SJSA1 (cell line): ENCODE measurements around the gene KANSL1. TPM values are rescaled to one million over a fixed set of nuclear protein-coding genes. Genes with fewer than 3 reads are reported as not detected.
"Not testable (repeated sequence)": the region's sequence is repeated elsewhere in the genome, so short reads cannot be mapped to it uniquely, and the experiment has no call there.

Experiments
- DNase-seq, 2 experiments: peaks; one replicate each; pipeline ENCODE4 v3.0.0-alpha.2; 2015 to 2020; ENCODE audit warnings: low spot score in 2 of 2, low read depth in 1 of 2
- H3K27ac ChIP-seq: fragments of 250-450 bp; sonication (Bioruptor Pico); 2 replicates; pipeline ENCODE4 v1.5.1; 2020; ENCODE audit warnings: mild to moderate bottlenecking, moderate library complexity
- H3K27me3 ChIP-seq: fragments of 250-450 bp; sonication (Bioruptor Pico); replicated peaks from 2 replicates; pipeline ENCODE4 v1.5.1; 2020; ENCODE audit warnings: mild to moderate bottlenecking, moderate library complexity
- H3K36me3 ChIP-seq: fragments of 250-450 bp; sonication (Bioruptor Pico); 2 replicates; pipeline ENCODE4 v1.5.1; 2020; ENCODE audit warnings: mild to moderate bottlenecking
- H3K4me1 ChIP-seq: fragments of 250-450 bp; sonication (Bioruptor Pico); replicated peaks from 2 replicates; pipeline ENCODE4 v1.6.1; 2021; ENCODE audit warnings: mild to moderate bottlenecking
- H3K4me3 ChIP-seq: fragments of 250-450 bp; sonication (Bioruptor Pico); 2 replicates; pipeline ENCODE4 v1.5.1; 2020; ENCODE audit warnings: mild to moderate bottlenecking
- H3K9me3 ChIP-seq: fragments of 250-450 bp; sonication (Bioruptor Pico); replicated peaks from 2 replicates; pipeline ENCODE4 v1.5.1; 2020; ENCODE audit warnings: mild to moderate bottlenecking
- total RNA-seq: library from RNA; depleted of rRNA; stranded (reverse); fragments of >200 nt; shearing (Covaris generic); gene quantifications from 2 replicates; pipeline ENCODE4 v1.2.3, GENCODE V29; 2014

KANSL1 gene
- total RNA-seq, 1 experiment from 2014 or later = 37.9 TPM

DNA sequence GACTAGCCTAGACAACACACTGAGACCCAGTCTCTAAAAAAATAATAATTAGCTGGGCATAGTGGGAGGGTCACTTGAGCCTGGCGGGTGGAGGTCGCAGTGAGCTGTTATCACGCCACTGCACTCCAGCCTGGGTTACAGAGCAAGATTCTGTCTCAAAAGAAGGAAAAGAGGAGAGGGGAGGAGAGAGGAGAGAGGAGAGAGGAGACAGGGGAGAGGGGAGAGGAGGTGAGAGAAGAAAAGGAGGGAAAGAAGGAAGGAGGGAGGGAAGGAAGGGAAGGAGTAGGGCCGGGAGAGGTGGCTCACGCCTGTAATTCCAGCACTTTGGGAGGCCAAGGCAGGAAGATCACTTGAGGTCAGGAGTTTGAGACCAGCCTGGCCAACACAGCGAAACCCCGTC is 9.8 kb downstream of the KANSL1 start:
- not testable (repeated sequence) for DNase-seq, H3K4me3 ChIP-seq, H3K27me3 ChIP-seq, H3K27ac ChIP-seq, H3K9me3 ChIP-seq
- peaks cover 15% of the 10 kb centered on the region for H3K36me3 ChIP-seq
- H3K4me1 ChIP-seq = peaks cover 12% of the 10 kb centered on the region

DNA sequence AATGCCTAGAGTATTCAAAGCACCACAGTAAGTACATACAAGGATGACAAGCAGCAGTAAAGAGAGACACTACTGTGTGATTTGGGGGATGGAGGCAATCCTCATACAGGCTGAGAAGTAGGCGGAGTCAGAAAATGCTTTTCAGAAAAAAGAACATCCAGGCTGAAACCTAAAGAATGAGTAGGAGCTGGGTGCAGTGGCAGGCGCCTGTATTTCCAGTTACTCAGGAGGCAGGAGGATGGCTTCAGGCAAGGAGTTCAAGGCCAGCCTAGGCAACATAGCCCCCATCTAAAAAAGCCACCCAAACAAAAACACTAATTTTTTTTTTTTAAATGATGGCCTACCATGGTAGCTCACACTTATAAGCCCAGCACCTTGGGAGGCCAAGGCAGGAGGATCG is 10.3 kb downstream of the KANSL1 start:
- Histone ChIP-seq H3K36me3 (peaks cover 11% of the 10 kb centered on the region), H3K27ac (no peak overlapping the region), H3K4me3 (no peak overlapping the region), H3K9me3 (no peaks in the 10 kb centered on the region), H3K4me1 (peaks cover 13% of the 10 kb centered on the region), H3K27me3 (no peaks in the 10 kb centered on the region)
- no peak for DNase-seq

DNA sequence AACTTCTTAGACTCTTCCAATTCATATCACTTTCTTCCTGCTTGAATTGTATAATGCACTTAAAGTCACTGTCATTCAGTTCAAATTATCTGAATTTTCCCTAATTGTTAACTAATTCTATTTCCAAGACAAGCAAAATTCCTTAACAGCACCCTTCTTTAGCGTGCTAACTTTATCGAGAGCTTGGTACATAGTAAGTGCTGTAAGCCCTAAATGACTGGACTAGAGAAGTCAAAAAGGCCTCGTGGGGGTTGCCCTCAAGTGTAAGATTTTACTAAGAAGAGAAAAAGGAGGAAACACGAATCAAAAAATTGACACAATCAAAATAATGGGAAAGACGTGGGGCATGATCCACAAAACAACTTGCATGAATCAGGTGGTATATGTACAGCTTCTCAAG is 11.3 kb downstream of the KANSL1 start:
- peaks cover 8% of the 10 kb centered on the region; the same call in 1 of the 2 replicates for H3K36me3 ChIP-seq
- no peaks in the 10 kb centered on the region for H3K27me3 ChIP-seq
- no peak overlapping the region for H3K4me3 ChIP-seq
- peaks cover 15% of the 10 kb centered on the region for H3K4me1 ChIP-seq
- no peak overlapping the region for H3K27ac ChIP-seq
- no peaks in the 10 kb centered on the region for H3K9me3 ChIP-seq
- no peak for DNase-seq

DNA sequence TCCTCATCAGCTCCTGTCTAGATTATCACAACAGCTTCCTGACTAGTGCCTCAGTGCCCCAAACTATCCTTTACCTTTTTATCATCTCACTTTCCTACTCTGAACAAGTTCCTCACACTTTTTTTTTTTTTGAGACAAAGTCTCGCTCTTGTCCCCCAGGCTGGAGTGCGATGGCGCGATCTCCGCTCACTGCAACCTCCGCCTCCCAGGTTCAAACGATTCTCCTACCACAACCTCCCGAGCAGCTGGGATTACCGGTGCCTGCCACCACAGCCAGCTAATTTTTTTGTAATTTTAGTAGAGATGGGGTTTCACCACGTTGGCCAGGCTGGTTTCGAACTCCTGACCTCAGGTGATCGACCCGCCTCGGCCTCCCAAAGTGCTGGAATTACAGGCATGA is 11.9 kb downstream of the KANSL1 start:
- not testable (repeated sequence) for H3K27ac ChIP-seq, H3K27me3 ChIP-seq, H3K9me3 ChIP-seq, H3K4me3 ChIP-seq, H3K36me3 ChIP-seq, DNase-seq
- H3K4me1 ChIP-seq = peaks cover 17% of the 10 kb centered on the region

DNA sequence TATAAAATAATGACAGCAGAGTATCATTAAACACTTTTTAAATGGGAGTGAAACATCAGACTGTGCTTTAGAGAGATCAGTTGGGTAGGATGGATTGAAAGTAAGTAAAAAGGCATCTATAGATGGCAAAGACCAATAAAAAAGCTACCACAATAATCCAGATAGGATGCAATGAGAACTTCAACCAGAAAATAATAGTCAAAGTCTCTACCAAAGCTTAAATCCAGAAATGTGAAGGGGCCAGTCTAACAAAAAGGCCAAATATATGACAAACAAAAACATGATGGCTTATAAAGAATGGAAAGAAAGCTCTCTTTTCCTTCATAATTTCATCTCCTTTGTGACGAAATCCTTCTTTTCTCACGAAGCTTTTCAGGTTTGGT is 12.3 kb downstream of the KANSL1 start:
- no peaks in the 10 kb centered on the region for H3K9me3 ChIP-seq
- H3K4me3 ChIP-seq = no peak overlapping the region
- no peak for DNase-seq
- peaks cover 7% of the 10 kb centered on the region; the same call in 1 of the 2 replicates for H3K36me3 ChIP-seq
- peaks cover 17% of the 10 kb centered on the region for H3K4me1 ChIP-seq
- no peak overlapping the region for H3K27ac ChIP-seq
- no peaks in the 10 kb centered on the region for H3K27me3 ChIP-seq

DNA sequence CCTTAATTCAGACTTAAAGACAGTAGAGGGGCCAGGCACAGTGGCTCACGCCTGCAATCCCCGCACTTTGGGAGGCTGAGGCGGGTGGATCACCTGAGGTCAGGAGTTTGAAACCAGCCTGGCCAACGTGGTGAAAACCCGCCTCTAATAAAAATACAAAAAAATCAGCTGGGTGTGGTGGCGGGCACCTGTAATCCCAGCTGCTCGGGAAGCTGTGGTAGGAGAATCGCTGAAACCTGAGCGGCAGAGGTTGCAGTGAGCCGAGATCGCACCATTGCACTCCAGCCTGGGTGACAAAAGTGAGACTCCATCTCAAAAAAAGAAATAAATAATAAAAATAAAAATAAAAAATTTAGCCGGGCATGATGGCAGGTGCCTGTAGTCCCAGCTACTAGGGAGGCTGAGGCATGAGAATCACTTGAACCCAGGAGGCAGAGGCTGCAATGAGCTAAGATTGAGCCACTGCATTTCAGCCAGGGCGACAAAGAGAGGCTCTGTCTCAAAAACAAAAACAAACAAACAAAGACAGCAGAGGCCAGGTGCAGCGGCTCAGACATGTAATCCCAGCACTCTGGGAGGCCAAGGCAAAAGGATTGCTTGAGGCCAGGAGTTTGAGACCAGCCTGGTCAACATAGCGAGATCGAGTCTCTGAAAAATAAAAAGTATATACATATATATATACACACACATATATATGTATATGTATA is 12.9 kb downstream of the KANSL1 start:
- not testable (repeated sequence) for H3K27me3 ChIP-seq, DNase-seq, H3K4me3 ChIP-seq, H3K36me3 ChIP-seq, H3K27ac ChIP-seq, H3K9me3 ChIP-seq
- peaks cover 17% of the 10 kb centered on the region for H3K4me1 ChIP-seq

DNA sequence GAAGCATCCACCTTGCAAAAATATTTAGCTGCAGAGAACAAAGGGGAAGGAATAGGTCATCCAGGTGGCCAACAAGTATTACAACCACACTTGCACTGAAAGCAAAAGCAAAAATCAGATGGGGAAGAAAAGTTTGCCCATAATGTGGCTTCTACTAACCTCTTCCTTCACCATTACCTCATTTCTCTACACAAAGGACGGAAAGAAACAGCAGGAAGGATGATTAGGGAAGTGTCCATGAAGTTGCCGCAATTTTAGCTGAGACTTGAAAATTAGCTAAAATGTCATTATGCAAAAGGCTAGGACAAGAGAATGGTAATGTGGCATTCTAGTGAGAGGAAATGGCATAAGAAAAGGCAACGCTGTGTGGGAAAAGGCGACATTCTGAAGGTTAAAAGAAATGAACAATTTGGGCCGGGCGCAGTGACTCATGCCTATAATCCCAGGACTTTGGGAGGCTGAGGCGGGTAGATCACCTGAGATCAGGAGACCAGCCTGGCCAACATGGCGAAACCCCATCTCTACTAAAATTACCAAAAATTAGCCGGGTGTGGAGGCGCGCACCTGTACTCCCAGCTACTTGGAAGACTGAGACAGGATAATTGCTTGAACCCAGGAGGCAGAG is 13.7 kb downstream of the KANSL1 start:
- no peak overlapping the region for H3K4me3 ChIP-seq
- DNase-seq = no peak
- H3K4me1 ChIP-seq = peaks cover 17% of the 10 kb centered on the region
- H3K9me3 ChIP-seq = no peaks in the 10 kb centered on the region
- no peaks in the 10 kb centered on the region for H3K27me3 ChIP-seq
- peaks cover 7% of the 10 kb centered on the region; the same call in 1 of the 2 replicates for H3K36me3 ChIP-seq
- no peak overlapping the region for H3K27ac ChIP-seq

DNA sequence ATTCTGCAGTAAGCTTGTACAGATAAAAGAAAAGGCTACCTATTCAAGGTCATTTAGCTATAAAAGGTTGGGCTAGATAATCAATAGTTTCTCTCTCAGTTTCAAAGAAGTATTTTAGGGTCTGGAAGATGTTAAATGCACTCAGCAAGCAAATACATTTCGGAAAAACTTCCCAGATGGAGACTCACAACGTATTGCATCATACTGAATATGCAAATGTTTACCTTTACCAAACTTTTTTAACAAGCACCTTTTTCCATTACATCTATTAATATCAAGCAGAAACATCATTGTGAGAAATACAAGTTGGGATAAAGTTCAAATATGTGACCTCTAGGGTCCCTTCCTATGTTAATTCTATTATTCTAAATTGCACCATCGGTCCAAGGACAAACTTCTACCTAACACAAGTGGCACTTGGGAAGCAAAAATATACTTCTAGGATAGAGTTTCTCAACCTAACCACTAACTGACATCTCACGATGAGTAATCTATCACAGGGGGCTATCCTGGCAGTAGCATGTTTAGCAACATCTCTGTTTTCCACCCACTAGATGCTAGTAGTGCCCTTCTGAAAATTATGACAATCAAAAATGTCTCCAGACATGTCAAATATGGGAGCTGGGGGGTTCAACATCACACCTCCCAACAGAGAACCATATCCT is 14.5 kb downstream of the KANSL1 start:
- Histone ChIP-seq H3K4me1 (peaks cover 17% of the 10 kb centered on the region), H3K9me3 (no peaks in the 10 kb centered on the region), H3K36me3 (peaks cover 5% of the 10 kb centered on the region; the same call in 1 of the 2 replicates), H3K27ac (no peak overlapping the region), H3K27me3 (no peaks in the 10 kb centered on the region), H3K4me3 (no peak overlapping the region)
- DNase-seq = no peak

DNA sequence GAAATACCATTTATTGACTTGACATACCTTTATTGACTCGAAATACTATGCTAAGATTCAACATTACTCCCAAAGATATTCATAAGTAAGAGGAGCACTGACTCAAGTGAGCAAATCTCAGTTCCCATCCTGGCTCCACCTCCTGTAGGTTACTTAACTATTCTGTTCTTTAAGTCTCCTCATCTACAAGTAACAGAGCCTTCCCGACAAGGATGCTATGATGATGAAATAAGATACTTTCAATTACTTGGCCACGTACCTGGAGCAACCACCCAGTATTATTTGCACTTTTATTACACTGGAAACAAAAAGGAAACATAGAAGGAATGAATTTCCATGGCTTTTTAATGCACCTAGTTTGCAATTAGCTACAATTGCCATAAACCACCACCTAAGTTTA is 16.3 kb downstream of the KANSL1 start:
- H3K4me3 ChIP-seq = no peak overlapping the region

DNA sequence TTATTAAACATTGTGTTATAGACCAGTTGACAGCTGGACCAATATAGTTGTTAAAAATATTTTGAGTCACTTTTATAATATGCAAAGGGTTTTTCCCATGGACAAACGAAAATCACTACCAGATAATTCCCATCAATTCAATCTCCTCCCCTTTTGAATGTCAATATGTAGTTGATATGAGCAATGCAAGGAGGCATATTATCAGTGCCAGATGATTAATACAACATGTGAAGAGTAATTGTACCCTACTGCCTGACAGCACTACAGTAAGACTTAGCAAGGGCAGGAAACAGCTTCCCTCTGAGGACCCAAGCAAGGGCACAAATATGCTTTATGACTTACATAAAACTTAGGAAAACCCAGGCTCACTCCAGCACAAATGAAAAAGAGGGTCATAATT is 17.3 kb downstream of the KANSL1 start:
- no peaks in the 10 kb centered on the region for H3K9me3 ChIP-seq
- H3K36me3 ChIP-seq = peaks cover 17% of the 10 kb centered on the region
- DNase-seq = no peak
- H3K4me1 ChIP-seq = peaks cover 17% of the 10 kb centered on the region
- no peak overlapping the region for H3K4me3 ChIP-seq
- no peaks in the 10 kb centered on the region for H3K27me3 ChIP-seq
- no peak overlapping the region for H3K27ac ChIP-seq

More for the DNA sequence above, 16.3 kb downstream of the KANSL1 start:
- Histone ChIP-seq H3K27me3 (no peaks in the 10 kb centered on the region), H3K9me3 (no peaks in the 10 kb centered on the region), H3K27ac (no peak overlapping the region), H3K4me1 (peaks cover 17% of the 10 kb centered on the region), H3K36me3 (peaks cover 6% of the 10 kb centered on the region)
- no peak for DNase-seq

DNA sequence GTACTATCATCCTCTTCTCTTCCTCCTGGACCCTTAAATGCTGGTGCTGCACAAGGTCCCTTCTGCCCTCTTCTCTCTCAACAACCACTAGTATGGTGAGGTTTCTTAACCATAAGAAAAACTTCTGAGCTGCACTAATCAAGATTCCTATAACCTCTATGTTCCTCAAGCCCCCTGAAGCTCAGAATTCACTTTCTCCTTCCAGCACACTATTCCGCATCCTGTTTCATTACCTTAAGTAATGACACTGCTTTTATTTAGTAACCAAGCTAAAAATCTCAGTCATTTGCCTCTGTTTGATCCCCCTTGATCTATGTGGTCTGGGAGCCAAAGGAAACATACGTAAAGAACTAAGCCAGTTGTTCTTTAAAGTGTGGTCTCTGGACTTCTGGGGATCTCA is 20.1 kb downstream of the KANSL1 start:
- Histone ChIP-seq H3K27me3 (no peaks in the 10 kb centered on the region), H3K36me3 (peaks cover 37% of the 10 kb centered on the region), H3K9me3 (no peaks in the 10 kb centered on the region), H3K4me1 (peaks cover 16% of the 10 kb centered on the region), H3K4me3 (no peak overlapping the region), H3K27ac (no peak overlapping the region)
- DNase-seq = no peak

DNA sequence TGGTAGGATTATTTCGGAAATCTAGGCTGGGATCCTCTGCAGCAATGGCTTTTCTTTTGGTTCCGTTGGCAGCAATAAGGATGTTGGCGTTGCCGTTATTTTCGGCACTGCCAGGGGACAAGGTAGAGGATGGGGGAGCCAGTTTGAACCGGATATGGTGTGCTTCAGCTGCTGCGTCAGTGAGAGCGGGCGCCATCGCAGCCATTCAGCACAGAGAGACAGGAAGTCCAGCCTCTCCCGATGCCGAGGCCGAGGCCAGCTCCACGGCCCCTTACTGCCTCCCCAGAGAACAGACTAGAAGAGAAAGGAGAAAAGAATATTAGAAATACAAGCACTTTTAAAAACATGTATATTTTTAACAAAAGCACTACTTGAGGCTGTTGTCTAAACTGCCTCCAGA is 21.3 kb downstream of the KANSL1 start:
- Histone ChIP-seq H3K36me3 (peaks cover 37% of the 10 kb centered on the region), H3K27me3 (no peaks in the 10 kb centered on the region), H3K4me1 (peaks cover 25% of the 10 kb centered on the region), H3K9me3 (no peaks in the 10 kb centered on the region), H3K4me3 (no peak overlapping the region), H3K27ac (no peak overlapping the region)
- DNase-seq = no peak

DNA sequence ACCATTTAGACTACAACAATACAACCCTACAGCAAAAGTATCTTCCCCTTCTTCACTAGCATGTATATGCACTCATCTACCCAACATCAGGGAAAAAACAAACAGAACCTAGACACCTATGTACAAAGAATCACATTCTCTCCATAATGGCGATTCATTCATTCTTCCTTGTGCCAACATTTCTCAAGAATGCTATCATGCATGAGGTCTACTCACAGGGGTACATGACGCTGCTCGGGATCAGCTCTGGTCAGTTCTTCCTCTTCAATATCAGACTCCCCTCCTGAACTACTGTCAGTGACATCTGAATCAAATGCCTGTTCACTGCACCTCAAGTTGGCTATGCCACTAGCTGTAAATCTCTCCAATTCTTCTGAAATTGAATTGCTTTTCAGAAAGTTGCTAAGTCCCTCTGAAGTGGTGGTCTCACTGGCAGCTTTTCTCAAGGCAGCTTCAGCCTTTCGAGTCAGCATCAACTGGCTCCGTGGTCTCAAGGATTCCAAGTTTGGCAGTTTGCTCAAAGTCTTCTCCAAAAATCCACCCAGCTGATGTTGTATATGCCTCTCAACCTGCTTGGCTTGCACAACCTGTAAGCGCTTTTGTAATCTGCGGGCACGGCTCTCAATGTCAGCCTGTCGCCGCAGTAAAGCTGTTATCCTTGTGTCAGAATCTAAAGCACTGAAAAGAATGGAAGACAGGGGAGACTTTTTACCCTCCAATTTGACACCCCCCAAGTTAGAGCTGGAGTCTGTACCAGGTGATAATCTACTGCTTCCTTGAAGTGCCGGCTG is 22.4 kb downstream of the KANSL1 start:
- no peak for DNase-seq
- Histone ChIP-seq H3K27me3 (no peaks in the 10 kb centered on the region), H3K27ac (no peak overlapping the region), H3K36me3 (peaks cover 39% of the 10 kb centered on the region), H3K9me3 (no peaks in the 10 kb centered on the region), H3K4me1 (peaks cover 32% of the 10 kb centered on the region), H3K4me3 (no peak overlapping the region)
